Neural progenitor cell (in vitro differentiated cells): Measurements from ENCODE around the gene IP6K1. TPM values are rescaled to one million over a fixed set of nuclear protein-coding genes. Genes with fewer than 3 reads are reported as not detected.

Source experiments
- DNase-seq: peaks from one replicate; pipeline ENCODE4 v3.0.0-alpha.2; 2016; ENCODE audit warnings: low spot score
- H2AFZ ChIP-seq: fragments of 200-600 bp; sonication (generic); replicated peaks from 2 replicates; pipeline ENCODE4 v1.6.1; 2016; ENCODE audit warnings: antibody characterized with exemption
- H3F3A ChIP-seq: fragments of 200-600 bp; sonication (generic); 2 replicates; pipeline ENCODE4 v1.6.1; 2016; ENCODE audit warnings: antibody characterized with exemption, low read depth
- H3K27ac ChIP-seq: fragments of 200-600 bp; sonication (generic); 2 replicates; pipeline ENCODE4 v1.5.1; 2016; ENCODE audit warnings: mild to moderate bottlenecking
- H3K27me3 ChIP-seq: fragments of 200-600 bp; sonication (generic); 2 replicates; pipeline ENCODE4 v1.6.1; 2016; ENCODE audit warnings: mild to moderate bottlenecking, moderate library complexity
- H3K36me3 ChIP-seq: fragments of 200-600 bp; sonication (generic); 2 replicates; pipeline ENCODE4 v1.5.1; 2016
- H3K4me1 ChIP-seq: fragments of 200-600 bp; sonication (generic); 2 replicates; pipeline ENCODE4 v1.6.1; 2016; ENCODE audit warnings: mixed run types
- H3K4me2 ChIP-seq: fragments of 200-600 bp; sonication (generic); 2 replicates; pipeline ENCODE4 v1.6.1; 2016
- H3K4me3 ChIP-seq: fragments of 200-600 bp; sonication (generic); 2 replicates; pipeline ENCODE4 v1.5.1; 2016
- H3K79me2 ChIP-seq: fragments of 200-600 bp; sonication (generic); 2 replicates; pipeline ENCODE4 v1.6.1; 2016; ENCODE audit warnings: low read depth
- H3K9ac ChIP-seq: fragments of 200-600 bp; sonication (generic); 2 replicates; pipeline ENCODE4 v1.6.1; 2016
- H3K9me3 ChIP-seq: fragments of 200-600 bp; sonication (generic); 2 replicates; pipeline ENCODE4 v1.5.1; 2016; ENCODE audit warnings: low read depth
- H4K20me1 ChIP-seq: fragments of 200-600 bp; sonication (generic); 2 replicates; pipeline ENCODE4 v1.6.1; 2016; ENCODE audit warnings: low read depth
- H3K27ac Mint-ChIP-seq: 3 replicates; pipeline ENCODE4 v1.8.0; 2021; ENCODE audit warnings: mixed read lengths
- H3K27me3 Mint-ChIP-seq: 2 replicates; pipeline ENCODE4 v1.8.0; 2022; ENCODE audit warnings: low read depth, mild to moderate bottlenecking, inconsistent platforms, moderate library complexity, mixed read lengths; ENCODE audit not compliant: insufficient read depth
- H3K36me3 Mint-ChIP-seq: 3 replicates; pipeline ENCODE4 v1.8.0; 2021; ENCODE audit warnings: mixed read lengths
- H3K4me1 Mint-ChIP-seq: 3 replicates; pipeline ENCODE4 v1.8.0; 2021; ENCODE audit warnings: mixed read lengths
- H3K4me3 Mint-ChIP-seq: 3 replicates; pipeline ENCODE4 v1.8.0; 2021; ENCODE audit warnings: mild to moderate bottlenecking, moderate library complexity, mixed read lengths
- H3K9me3 Mint-ChIP-seq: 3 replicates; pipeline ENCODE4 v1.8.0; 2020; ENCODE audit warnings: mixed read lengths
- CTCF ChIP-seq: fragments of 200-600 bp; sonication (generic); IDR thresholded peaks from 2 replicates; pipeline ENCODE4 v1.5.1; 2017; ENCODE audit warnings: antibody characterized with exemption, mild to moderate bottlenecking
- EZH2 ChIP-seq: fragments of 200-600 bp; sonication (generic); IDR thresholded peaks from 2 replicates; pipeline ENCODE4 v1.6.1; 2017; ENCODE audit warnings: antibody characterized with exemption, mild to moderate bottlenecking, moderate library complexity
- EZH2phosphoT487 ChIP-seq: fragments of 200-600 bp; sonication (generic); IDR thresholded peaks from 2 replicates; pipeline ENCODE4 v1.6.1; 2017; ENCODE audit warnings: antibody characterized with exemption
- total RNA-seq: library from RNA; depleted of rRNA; stranded (reverse); fragments of >200 nt; gene quantifications from 2 replicates; pipeline ENCODE4 v1.2.3, GENCODE V29; 2015; ENCODE audit warnings: low replicate concordance

The IP6K1 gene
- total RNA-seq, 1 donor from 2014 or later = 26.3 TPM

GRCh38 chr3:49804141-49805041 lies 18.0 kb upstream of the IP6K1 start:
- H3K79me2 ChIP-seq = no peaks in the 10 kb centered on the region
- H3K4me1 ChIP-seq = peaks cover 22% of the 10 kb centered on the region
- no peak overlapping the region for H3K9ac ChIP-seq
- no peaks in the 10 kb centered on the region for H3K9me3 Mint-ChIP-seq
- H4K20me1 ChIP-seq = peaks cover 3% of the 10 kb centered on the region
- no peak overlapping the region for H2AFZ ChIP-seq
- peaks cover 40% of the 10 kb centered on the region for H3K27me3 ChIP-seq
- TF ChIP-seq CTCF = no peak
- TF ChIP-seq EZH2phosphoT487 = no peak
- no peak for TF ChIP-seq EZH2
- peak overlapping the region; percentile 92 for H3K4me3 Mint-ChIP-seq
- DNase-seq = no peak
- H3K4me1 Mint-ChIP-seq = peaks cover 18% of the 10 kb centered on the region
- H3F3A ChIP-seq = peaks cover 18% of the 10 kb centered on the region
- H3K36me3 Mint-ChIP-seq = no peaks in the 10 kb centered on the region
- no peaks in the 10 kb centered on the region for H3K9me3 ChIP-seq
- no peak overlapping the region for H3K27ac Mint-ChIP-seq
- H3K4me3 ChIP-seq = no peak overlapping the region
- no peak overlapping the region for H3K27ac ChIP-seq
- H3K27me3 Mint-ChIP-seq = peaks cover 26% of the 10 kb centered on the region
- H3K4me2 ChIP-seq = peak overlapping the region; percentile 87
- no peaks in the 10 kb centered on the region for H3K36me3 ChIP-seq

GRCh38 chr3:49803465-49804140 lies 17.3 kb upstream of the IP6K1 start:
- no peak overlapping the region for H3K9ac ChIP-seq
- peak overlapping the region; percentile 92 for H3K4me3 Mint-ChIP-seq
- no peaks in the 10 kb centered on the region for H3K79me2 ChIP-seq
- H3K27me3 Mint-ChIP-seq = peaks cover 26% of the 10 kb centered on the region
- H3K4me3 ChIP-seq = peak overlapping the region; percentile 62
- H3K36me3 ChIP-seq = no peaks in the 10 kb centered on the region
- TF ChIP-seq CTCF (no peak), EZH2phosphoT487 (no peak), EZH2 (no peak)
- peaks cover 22% of the 10 kb centered on the region for H3K4me1 ChIP-seq
- H3K9me3 Mint-ChIP-seq = no peaks in the 10 kb centered on the region
- no peaks in the 10 kb centered on the region for H3K9me3 ChIP-seq
- peaks cover 3% of the 10 kb centered on the region for H4K20me1 ChIP-seq
- H3F3A ChIP-seq = peaks cover 18% of the 10 kb centered on the region
- no peak overlapping the region for H3K27ac Mint-ChIP-seq
- no peak overlapping the region for H3K27ac ChIP-seq
- peak overlapping the region; percentile 98 for H2AFZ ChIP-seq
- H3K36me3 Mint-ChIP-seq = no peaks in the 10 kb centered on the region
- peaks cover 18% of the 10 kb centered on the region for H3K4me1 Mint-ChIP-seq
- H3K4me2 ChIP-seq = peak overlapping the region; percentile 87
- H3K27me3 ChIP-seq = peaks cover 40% of the 10 kb centered on the region
- DNase-seq = peak; percentile 77

- Mint-ChIP-seq H3K27me3 (peaks cover 26% of the 10 kb centered on the region), H3K4me3 (peak within 1 kb of the TSS; percentile 92), H3K9me3 (no peaks in the 10 kb centered on the region), H3K4me1 (peaks cover 18% of the 10 kb centered on the region), H3K27ac (peak within 1 kb of the TSS; percentile 44), H3K36me3 (no peaks in the 10 kb centered on the region)
- peak; percentile 96 for DNase-seq
- peak within 1 kb of the TSS; percentile 62 for H3K4me3 ChIP-seq
- peak within 1 kb of the TSS; percentile 98 for H2AFZ ChIP-seq
- no peak within 1 kb of the TSS for H3K9ac ChIP-seq
- no peaks in the 10 kb centered on the region for H3K79me2 ChIP-seq
- no peaks in the 10 kb centered on the region for H3K36me3 ChIP-seq
- peak within 1 kb of the TSS; percentile 87 for H3K4me2 ChIP-seq
- no peak within 1 kb of the TSS for H3K27ac ChIP-seq
- TF ChIP-seq EZH2phosphoT487 (no peak), CTCF (peak; percentile 82), EZH2 (peak; percentile 62)
- H3F3A ChIP-seq = peaks cover 18% of the 10 kb centered on the region
- H3K27me3 ChIP-seq = peaks cover 40% of the 10 kb centered on the region
- peaks cover 22% of the 10 kb centered on the region for H3K4me1 ChIP-seq
- no peaks in the 10 kb centered on the region for H3K9me3 ChIP-seq
- H4K20me1 ChIP-seq = peaks cover 3% of the 10 kb centered on the region
These were observed 16.6 kb upstream of the IP6K1 start, which contains the start of gene INKA1 for GRCh38 chr3:49802719-49803464. TSS of gene INKA1 (plus strand) at chr3:49803261. CDS start at chr3:49803393, 132 bp downstream.
